ENCODE measurements around the gene GUF1. TPM values are rescaled to one million over a fixed set of nuclear protein-coding genes. Genes with fewer than 3 reads are reported as not detected.

GUF1 gene, protein sequence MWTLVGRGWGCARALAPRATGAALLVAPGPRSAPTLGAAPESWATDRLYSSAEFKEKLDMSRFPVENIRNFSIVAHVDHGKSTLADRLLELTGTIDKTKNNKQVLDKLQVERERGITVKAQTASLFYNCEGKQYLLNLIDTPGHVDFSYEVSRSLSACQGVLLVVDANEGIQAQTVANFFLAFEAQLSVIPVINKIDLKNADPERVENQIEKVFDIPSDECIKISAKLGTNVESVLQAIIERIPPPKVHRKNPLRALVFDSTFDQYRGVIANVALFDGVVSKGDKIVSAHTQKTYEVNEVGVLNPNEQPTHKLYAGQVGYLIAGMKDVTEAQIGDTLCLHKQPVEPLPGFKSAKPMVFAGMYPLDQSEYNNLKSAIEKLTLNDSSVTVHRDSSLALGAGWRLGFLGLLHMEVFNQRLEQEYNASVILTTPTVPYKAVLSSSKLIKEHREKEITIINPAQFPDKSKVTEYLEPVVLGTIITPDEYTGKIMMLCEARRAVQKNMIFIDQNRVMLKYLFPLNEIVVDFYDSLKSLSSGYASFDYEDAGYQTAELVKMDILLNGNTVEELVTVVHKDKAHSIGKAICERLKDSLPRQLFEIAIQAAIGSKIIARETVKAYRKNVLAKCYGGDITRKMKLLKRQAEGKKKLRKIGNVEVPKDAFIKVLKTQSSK
- 10 to 100 TPM in 1 of 6 donors, 1 to 10 TPM in 5; 5.3 to 10.7 (median 8.7) TPM for total RNA-seq
- 1 to 10 TPM; 5.4 to 8.7 TPM for polyA plus RNA-seq

DNA sequence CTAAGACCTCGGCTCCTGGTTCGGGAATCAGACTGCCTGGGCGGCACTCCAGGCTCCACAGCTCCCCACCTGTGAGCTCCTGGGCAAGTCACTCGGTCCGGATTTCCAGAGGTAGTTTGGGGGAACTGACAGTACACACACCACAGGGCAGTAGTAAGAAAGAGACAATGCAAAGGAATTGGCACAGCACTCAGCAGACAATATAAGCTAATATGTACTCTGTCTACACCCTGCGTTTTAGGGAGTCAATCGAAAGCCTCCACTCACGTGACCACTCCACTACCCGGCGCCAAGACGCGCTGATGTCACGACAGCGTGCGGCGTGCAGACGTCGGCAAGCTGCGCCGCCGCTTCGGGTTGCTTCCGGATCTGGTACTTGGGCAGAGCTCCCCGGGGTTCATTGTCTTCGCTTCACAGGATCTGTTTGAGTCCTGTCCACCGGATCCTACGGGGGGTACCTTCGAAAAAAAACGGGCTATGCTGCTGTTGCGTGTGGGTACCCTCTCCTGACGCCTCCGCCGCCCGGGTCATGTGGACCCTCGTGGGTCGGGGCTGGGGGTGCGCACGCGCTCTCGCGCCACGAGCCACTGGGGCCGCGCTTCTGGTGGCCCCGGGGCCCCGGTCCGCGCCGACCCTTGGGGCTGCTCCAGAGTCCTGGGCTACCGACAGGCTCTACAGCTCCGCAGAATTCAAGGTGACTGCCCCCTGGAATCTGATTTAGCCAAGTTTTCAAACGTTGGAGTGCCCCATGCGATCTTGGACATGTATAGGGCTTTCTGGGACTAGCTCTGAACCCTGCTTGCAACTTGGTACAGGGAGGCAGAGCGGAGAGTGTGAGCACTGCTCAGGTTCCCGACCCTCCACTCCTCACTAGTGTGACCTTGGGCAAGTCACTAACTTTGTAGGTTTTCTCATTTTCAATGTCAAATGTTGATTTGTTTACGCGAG, at the start of gene GUF1:
Gene GUF1 (plus strand): TSS at position 327 of the 948 bp plus-strand sequence. CDS start 203 bp downstream, at position 530.
- 0 to 1% methylated on average over 57 of the region's 57 CpGs for WGBS, 2 donors
- intact Hi-C loops (cut with DNase I), result no loop called here
- Histone ChIP-seq H3K36me3 (peaks cover 0 to under 1% (median 0%) of the 10 kb centered on the region in 3 donors), H3K27me3 (no peaks in the 10 kb centered on the region), H3K4me3 (peak within 1 kb of the TSS; percentile 70 to 85 (median 78)), H3K27ac (peak within 1 kb of the TSS; percentile 82 to 91 (median 86)), H3K9me3 (no peaks in the 10 kb centered on the region), H3K4me1 (peaks cover 5 to 23% (median 6%) of the 10 kb centered on the region in 3 donors)
- FAIRE-seq, result peak; percentile 85
- ATAC-seq, result peak; percentile 95 to 99 (median 98)
- DNase-seq, result peak; percentile 85 to 96 (median 89)
- TF ChIP-seq, protein P1, sequence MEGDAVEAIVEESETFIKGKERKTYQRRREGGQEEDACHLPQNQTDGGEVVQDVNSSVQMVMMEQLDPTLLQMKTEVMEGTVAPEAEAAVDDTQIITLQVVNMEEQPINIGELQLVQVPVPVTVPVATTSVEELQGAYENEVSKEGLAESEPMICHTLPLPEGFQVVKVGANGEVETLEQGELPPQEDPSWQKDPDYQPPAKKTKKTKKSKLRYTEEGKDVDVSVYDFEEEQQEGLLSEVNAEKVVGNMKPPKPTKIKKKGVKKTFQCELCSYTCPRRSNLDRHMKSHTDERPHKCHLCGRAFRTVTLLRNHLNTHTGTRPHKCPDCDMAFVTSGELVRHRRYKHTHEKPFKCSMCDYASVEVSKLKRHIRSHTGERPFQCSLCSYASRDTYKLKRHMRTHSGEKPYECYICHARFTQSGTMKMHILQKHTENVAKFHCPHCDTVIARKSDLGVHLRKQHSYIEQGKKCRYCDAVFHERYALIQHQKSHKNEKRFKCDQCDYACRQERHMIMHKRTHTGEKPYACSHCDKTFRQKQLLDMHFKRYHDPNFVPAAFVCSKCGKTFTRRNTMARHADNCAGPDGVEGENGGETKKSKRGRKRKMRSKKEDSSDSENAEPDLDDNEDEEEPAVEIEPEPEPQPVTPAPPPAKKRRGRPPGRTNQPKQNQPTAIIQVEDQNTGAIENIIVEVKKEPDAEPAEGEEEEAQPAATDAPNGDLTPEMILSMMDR (IDR thresholded peaks at IDR 0.05), result no peak

DNA sequence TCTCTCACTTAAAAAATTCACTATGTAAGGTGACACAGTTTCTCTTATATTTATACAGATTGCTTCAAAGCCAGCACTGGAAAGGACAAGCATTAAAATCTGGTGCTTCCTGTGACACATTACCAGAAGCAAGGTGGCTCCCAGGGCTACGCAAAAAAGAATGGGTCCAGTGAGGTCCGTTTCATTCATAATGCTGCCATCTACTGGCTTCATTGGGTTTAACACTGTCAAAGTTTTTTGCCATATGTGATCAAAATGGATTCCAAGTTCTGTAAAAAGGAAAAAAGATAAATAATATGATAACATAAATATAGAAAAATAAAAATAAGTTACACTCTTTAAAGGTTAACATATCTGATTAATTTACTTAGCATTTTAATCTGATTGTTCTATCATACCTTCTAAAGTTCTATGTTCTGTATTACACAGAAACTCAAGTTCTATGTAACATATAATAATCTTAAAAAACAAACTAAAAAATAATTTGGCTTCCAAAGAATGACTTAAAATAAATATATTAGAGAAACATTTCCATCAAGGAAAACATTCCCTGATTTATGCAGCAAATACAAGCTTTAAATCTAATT, 48.8 kb upstream of the GUF1 start:
- ATAC-seq (peak; percentile 64 to 89 (median 87)), FAIRE-seq (peak; percentile 96), DNase-seq (peak in 3 of 6 donors; percentile 4 to 41 (median 21))
- Histone ChIP-seq H3K4me1 (no peaks in the 10 kb centered on the region), H3K27ac (no peak overlapping the region), H3K9me3 (no peaks in the 10 kb centered on the region), H3K4me3 (no peak overlapping the region), H3K36me3 (no peaks in the 10 kb centered on the region), H3K27me3 (peaks cover 0 to 3% (median 0%) of the 10 kb centered on the region in 4 donors)
- intact Hi-C loops (cut with DNase I), result no loop called here
- WGBS, 2 donors, result 0 to 1% methylated on average over 2 of the region's 2 CpGs
- TF ChIP-seq, protein P1 (IDR thresholded peaks at IDR 0.05), result peak; percentile 26 to 64 (median 58)

DNA sequence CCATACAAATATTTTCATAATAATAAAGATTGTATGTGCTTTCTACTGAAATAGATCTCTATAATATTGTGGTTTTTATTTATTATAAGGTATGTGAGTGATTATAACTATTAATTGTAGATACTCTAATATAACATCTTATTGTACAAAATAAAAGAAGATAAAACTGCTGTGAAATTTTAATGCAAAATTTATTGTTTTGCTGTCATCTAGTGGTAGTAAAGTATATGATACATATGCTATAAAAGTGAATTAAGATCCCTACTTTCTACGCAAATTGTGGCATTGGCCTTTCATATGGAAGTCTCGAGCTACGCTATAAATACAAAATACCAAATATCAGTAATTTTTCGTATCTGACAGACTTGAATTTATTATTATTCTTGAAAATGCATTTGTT, 46.1 kb upstream of the GUF1 start:
- no peak for DNase-seq
- no peaks in the 10 kb centered on the region for H3K4me1 ChIP-seq
- TF ChIP-seq, protein P1 (IDR thresholded peaks at IDR 0.05), result no peak
- H3K27me3 ChIP-seq, result peaks cover 0 to 3% (median 0%) of the 10 kb centered on the region in 4 donors
- no peak for ATAC-seq
- no peak overlapping the region for H3K27ac ChIP-seq
- H3K9me3 ChIP-seq, result no peaks in the 10 kb centered on the region
- H3K4me3 ChIP-seq, result no peak overlapping the region
- H3K36me3 ChIP-seq, result no peaks in the 10 kb centered on the region
- FAIRE-seq, result peak; percentile 32
- intact Hi-C loops (cut with DNase I), result no loop called here
- WGBS, 2 donors, result 65% methylated on average over 4 of the region's 4 CpGs

DNA sequence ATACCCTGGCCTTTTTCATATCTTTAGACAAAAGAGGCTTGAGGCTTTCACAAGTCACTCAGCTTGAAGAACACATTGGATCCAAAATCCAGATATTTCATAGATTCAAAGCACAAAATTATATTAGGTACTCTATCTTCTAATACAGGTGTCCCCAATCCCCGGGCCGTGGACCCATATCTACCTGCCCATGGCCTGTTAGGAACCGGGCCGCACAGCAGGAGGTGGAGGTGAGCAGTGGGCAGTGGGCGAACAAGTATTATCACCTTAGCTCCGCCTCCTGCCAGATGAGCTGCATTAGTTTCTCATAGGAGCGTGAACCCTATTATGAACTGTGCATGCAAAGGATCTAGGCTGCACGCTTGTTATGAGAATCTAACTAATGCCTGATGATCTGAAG, 45.5 kb upstream of the GUF1 start:
- H3K4me1 ChIP-seq, result no peaks in the 10 kb centered on the region
- no peak overlapping the region for H3K4me3 ChIP-seq
- H3K27ac ChIP-seq, result no peak overlapping the region
- FAIRE-seq (no peak), DNase-seq (no peak), ATAC-seq (no peak)
- H3K36me3 ChIP-seq, result no peaks in the 10 kb centered on the region
- TF ChIP-seq, protein P1 (IDR thresholded peaks at IDR 0.05), result no peak
- H3K9me3 ChIP-seq, result no peaks in the 10 kb centered on the region
- 63 to 69% methylated on average over 8 of the region's 8 CpGs for WGBS, 2 donors
- intact Hi-C loops (cut with DNase I), result no loop called here
- H3K27me3 ChIP-seq, result peaks cover 0 to 3% (median 0%) of the 10 kb centered on the region in 4 donors
